ENCODE data around the gene CNKSR3. TPM values are rescaled to one million over a fixed set of nuclear protein-coding genes. Genes with fewer than 3 reads are reported as not detected.
A peak's percentile ranks its signal among the peaks of the same experiment; 100 is the strongest.

The CNKSR3 gene
- total RNA-seq, 1 experiment from 2014 or later = 5.6 TPM

DNA sequence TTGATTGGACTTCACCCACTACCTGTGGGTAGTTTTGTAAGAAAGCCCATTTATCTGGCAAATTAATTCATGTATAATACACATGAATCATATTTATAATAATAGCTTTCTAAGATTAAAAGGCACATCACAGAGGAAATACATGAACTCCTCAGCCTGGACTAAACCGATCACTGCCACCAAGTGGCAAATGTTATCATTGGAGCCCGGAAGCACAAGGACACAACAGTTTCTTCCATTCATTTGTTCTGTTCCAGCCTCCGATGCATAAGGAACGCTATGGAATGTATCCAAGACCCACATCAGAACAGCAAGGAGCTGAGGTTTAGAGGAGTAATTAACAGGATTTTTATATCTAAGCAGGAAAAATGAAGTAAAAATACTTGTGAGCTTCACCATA lies 139.9 kb downstream of the CNKSR3 start:
- no peak overlapping the region for H2BK5ac ChIP-seq (ENCODE audit: insufficient read length, low read length)
- no peak overlapping the region for H4K91ac ChIP-seq (ENCODE audit: insufficient read length, low read depth, low read length)
- H3K4ac ChIP-seq (ENCODE audit: low read depth, low read length) = no peak overlapping the region
- H3K23me2 ChIP-seq (ENCODE audit: insufficient read length, low read depth, low read length, poor library complexity, severe bottlenecking) = no peaks in the 10 kb centered on the region
- H2BK20ac ChIP-seq (ENCODE audit: low read depth, low read length, poor library complexity, severe bottlenecking) = no peak overlapping the region
- no peak overlapping the region for H3K27ac ChIP-seq (ENCODE audit: insufficient read length, low read depth, low read length)
- TF ChIP-seq, protein P1, sequence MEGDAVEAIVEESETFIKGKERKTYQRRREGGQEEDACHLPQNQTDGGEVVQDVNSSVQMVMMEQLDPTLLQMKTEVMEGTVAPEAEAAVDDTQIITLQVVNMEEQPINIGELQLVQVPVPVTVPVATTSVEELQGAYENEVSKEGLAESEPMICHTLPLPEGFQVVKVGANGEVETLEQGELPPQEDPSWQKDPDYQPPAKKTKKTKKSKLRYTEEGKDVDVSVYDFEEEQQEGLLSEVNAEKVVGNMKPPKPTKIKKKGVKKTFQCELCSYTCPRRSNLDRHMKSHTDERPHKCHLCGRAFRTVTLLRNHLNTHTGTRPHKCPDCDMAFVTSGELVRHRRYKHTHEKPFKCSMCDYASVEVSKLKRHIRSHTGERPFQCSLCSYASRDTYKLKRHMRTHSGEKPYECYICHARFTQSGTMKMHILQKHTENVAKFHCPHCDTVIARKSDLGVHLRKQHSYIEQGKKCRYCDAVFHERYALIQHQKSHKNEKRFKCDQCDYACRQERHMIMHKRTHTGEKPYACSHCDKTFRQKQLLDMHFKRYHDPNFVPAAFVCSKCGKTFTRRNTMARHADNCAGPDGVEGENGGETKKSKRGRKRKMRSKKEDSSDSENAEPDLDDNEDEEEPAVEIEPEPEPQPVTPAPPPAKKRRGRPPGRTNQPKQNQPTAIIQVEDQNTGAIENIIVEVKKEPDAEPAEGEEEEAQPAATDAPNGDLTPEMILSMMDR (conservative IDR thresholded peaks at IDR 0.05) = peak; percentile 63
- H2AK5ac ChIP-seq (ENCODE audit: insufficient read length, low read length) = no peak overlapping the region
- H3K27me3 ChIP-seq (ENCODE audit: insufficient read depth, low read length) = no peaks in the 10 kb centered on the region
- H3K56ac ChIP-seq (ENCODE audit: insufficient read length, low read depth, low read length) = no peak overlapping the region
- no peak overlapping the region for H2BK120ac ChIP-seq (ENCODE audit: low read depth, low read length, poor library complexity, severe bottlenecking)
- H3K79me1 ChIP-seq (ENCODE audit: insufficient read depth, low read depth, low read length, poor library complexity, severe bottlenecking) = no peaks in the 10 kb centered on the region
- no peak overlapping the region for H2BK12ac ChIP-seq (ENCODE audit: insufficient read length, low read depth, low read length)
- no CpG with 5 or more reads among the region's 4 CpGs for WGBS (ENCODE audit: extremely low coverage, insufficient read length, low lambda C conversion rate)
- H3K9ac ChIP-seq (ENCODE audit: extremely low read depth, insufficient read length, low read length) = no peak overlapping the region
- H3K14ac ChIP-seq (ENCODE audit: insufficient read depth, low read length) = no peak overlapping the region
- H4K20me1 ChIP-seq (ENCODE audit: control insufficient read depth, insufficient read depth, insufficient read length) = no peaks in the 10 kb centered on the region
- H3K4me1 ChIP-seq (ENCODE audit: insufficient read depth, low read length) = no peaks in the 10 kb centered on the region
- H2AFZ ChIP-seq (ENCODE audit: low read length) = no peak overlapping the region
- no peaks in the 10 kb centered on the region; a peak in 1 of 4 replicates for H3K4me1 Mint-ChIP-seq
- H3K23ac ChIP-seq (ENCODE audit: insufficient read length, low read depth, low read length) = no peak overlapping the region
- no peak overlapping the region for H3T11ph ChIP-seq (ENCODE audit: low read length)
- no peak overlapping the region for H3K18ac ChIP-seq (ENCODE audit: insufficient read length, low read depth, low read length)
- no peak overlapping the region for H3K4me3 Mint-ChIP-seq
- no peak overlapping the region for H4K5ac ChIP-seq (ENCODE audit: insufficient read length, low read depth, low read length)
- H4K8ac ChIP-seq (replicated peaks; ENCODE audit: insufficient read length, low read depth, low read length) = no peak overlapping the region
- no peaks in the 10 kb centered on the region for H3K36me3 Mint-ChIP-seq (ENCODE audit: insufficient read depth in 1 of 3, low read depth in 3 of 3)
- no peak for DNase-seq
- H3K79me2 ChIP-seq (ENCODE audit: insufficient read depth, low read length) = no peaks in the 10 kb centered on the region
- no peak overlapping the region for H3K27ac Mint-ChIP-seq
- no peak overlapping the region for H2BK15ac ChIP-seq (ENCODE audit: low read depth, low read length)
- H3K9me3 ChIP-seq (ENCODE audit: control insufficient read depth, low read depth, low read length) = no peaks in the 10 kb centered on the region
- no peak overlapping the region for H3K4me2 ChIP-seq (ENCODE audit: insufficient read depth, insufficient read length, low read length)
- peaks cover 0 to 4% of the 10 kb centered on the region in 2 experiments; a peak in 2 of 5 replicates for H3K9me3 Mint-ChIP-seq
- H3K27me3 Mint-ChIP-seq (ENCODE audit: low read depth) = no peaks in the 10 kb centered on the region

All from H9 (cell line).